Activated naive CD4-positive, alpha-beta T cell treated with anti-CD3 and anti-CD28 coated beads, Interleukin-2, amount 50 U/mL, for 16 hours (primary cell): Measurements from ENCODE around the gene SMARCC2.
"Not testable (repeated sequence)": the region's sequence is repeated elsewhere in the genome, so short reads cannot be mapped to it uniquely, and the experiment has no call there.

ENCODE experiments used
- DNase-seq: peaks from one replicate; pipeline ENCODE4 v3.0.0-alpha.2; 2020

The SMARCC2 gene

DNA sequence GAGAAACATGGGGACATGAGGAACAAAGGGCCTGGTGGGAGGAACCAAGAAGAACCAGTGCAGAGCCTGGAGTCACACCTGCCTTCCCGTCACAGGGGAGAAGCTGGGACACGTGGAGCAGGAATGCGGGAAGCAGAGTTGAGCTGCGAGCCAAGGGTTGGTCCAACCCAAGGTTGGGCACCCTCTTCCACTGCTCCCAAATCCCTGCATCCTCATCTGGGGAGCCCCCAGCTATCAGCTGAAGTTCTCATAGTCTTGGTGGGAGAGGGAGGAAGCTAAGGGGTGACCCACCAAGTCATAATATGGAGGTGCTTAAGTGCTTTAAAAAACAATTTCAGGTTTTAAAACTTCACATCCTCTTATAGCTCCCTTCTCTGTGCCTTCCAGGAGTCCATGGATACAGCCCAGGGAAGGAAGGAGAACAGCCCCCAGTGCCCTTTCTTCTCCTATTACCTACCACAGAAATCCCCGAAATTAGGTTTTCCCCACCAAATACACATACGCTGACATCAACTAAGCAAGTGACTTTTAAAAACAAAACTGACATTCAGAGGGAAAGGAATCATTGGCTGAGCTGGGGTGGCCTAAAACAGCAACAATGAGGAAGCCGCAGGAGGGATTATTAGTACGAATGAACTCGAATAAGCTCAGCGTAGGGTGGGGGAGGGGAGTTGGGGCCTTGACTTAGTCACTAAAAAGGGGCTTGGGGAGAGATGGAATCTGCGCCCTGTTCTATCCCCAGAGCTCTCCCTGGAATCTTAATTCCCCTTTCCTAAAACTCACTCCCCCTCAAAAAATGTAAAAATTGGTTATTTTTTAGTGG, 26.6 kb downstream of the SMARCC2 start:
- no peak for DNase-seq

DNA sequence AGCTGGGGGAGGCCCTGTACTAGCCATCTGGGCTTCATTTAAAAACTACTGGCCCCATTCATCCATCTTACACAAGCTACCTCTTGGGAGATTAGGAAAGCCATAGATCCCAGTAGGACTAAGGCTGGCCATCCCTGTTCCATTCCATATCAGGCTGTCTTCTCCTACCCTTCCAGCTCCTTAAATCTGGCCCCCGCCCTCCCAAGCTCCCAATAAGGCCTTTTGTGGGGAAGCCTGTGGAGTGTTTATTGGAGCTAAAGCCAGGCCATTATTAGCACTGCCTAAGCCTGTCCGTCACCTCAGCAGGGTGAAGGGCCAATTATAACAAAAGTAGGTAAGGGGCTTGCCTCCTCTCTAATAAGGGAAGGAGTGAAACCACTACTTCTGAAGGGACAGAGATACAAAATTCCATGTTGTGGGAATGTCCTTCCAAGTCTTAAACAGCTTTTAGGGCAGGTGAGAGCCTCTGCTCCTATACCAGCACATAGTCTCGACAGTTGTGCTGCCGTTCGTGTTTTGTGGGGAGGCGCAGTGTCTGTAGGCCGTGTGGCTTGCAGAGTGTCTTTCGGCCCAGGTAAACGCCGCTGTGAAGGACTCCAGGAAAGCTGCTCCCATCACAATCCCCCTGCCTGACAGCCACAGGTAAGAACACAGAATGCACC, 27.5 kb downstream of the SMARCC2 start:
- DNase-seq, result no peak

DNA sequence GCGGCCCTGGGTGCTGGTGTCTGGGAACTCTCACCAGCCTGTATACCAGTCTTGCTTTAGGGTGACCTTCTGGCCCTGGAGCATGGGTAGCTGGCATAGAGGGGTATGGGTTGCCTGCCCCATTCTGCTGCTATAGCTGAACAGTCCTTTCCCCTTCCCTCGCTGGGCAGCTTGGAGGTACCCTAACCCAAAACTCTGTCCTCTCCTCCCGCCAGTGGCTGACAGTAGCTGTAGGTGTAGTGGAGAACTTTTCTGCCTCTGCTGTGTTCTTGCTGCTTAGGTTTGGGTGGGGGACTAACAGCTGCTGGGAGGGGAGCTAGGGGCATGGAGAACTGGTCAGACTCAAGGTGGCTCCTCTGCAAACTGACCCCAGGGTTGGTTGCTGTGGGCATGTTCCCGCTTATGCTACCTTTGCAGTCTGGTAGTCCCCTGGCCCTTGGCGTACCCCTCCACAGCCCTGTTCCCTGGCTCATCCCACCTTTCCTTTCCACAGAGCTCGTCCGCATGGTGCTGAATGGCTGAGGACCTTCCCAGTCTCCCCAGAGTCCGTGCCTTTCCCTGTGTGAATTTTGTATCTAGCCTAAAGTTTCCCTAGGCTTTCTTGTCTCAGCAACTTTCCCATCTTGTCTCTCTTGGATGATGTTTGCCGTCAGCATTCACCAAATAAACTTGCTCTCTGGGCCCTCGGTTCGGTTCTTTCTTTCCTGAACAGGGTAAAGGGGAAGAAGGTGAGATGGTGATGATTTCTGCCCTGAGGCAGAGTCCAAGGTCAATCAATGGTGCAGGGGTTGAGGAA, 28.2 kb downstream of the SMARCC2 start:
- no peak for DNase-seq

DNA sequence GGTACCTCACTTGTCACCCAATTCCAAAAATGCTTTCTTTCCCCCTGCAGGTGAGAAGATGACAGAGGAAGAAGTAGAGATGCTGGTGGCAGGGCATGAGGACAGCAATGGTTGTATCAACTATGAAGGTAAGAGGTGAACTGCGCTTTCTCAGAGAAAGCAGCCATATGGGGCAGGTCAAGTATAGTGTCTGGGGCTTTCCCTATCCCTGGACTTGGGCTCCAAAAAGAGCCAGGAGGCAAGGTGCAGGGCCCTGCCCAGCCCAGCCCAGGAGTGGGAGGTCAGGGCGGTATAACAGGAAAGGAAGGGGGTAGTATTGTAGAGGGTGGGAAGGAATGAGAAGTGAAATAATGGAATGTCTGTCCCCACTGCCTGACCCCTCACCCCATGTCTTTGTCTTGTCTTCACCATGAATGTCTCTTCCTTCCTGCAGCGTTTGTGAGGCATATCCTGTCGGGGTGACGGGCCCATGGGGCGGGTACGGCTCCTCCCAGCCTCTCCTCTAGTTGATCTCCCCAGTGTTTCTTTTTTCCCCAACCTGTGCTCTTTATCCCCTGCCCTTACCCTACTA, 29.0 kb downstream of the SMARCC2 start:
- DNase-seq, result peak; percentile 51

DNA sequence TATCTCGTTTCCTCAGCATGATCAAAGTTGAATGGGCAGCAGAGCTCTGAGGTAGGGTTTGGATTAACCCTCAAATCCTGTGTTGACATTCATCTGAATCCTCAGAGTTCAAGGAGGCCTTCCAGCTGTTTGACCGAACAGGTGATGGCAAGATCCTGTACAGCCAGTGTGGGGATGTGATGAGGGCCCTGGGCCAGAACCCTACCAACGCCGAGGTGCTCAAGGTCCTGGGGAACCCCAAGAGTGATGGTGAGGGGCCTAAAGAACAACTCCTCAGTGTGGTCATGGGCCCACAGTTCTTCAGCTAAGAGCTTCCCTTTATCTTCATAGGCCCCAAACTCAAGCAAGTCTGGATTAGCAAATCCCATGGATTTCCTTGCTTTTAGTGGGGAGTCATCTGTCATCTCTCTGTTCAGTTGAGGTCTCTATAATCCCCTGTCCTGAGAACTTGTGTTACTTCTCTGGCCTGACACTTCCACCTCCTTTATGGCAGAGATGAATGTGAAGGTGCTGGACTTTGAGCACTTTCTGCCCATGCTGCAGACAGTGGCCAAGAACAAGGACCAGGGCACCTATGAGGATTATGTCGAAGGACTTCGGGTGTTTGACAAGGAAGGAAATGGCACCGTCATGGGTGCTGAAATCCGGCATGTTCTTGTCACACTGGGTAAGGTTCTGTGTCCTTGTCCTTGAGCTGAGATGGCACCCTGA, 29.6 kb downstream of the SMARCC2 start:
- no peak for DNase-seq

DNA sequence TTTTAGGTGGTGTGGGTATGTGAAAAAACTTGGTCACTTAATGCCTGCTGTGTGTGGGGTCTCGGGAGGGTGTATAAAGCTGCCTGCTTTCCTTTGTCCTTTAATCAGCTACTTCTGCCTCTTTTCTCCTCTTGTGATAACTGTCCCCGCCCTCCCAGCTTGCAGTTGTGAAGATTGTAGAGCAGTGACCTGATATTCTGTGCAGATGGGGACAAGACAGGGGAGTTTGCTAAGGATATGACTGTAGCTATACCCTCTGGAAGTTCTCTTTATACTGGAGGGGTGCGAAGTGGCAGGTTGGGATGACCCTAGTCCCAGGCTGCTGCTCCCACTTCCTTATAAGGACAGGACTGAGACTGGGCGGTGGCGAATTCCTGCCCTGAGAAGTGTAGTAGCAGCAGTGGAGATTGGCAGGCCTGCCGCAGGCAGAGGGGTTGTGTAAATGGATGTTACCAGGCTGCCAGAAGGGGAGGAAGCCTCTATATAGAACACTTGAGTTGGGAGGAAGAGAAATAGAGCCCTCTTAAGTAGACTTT, 30.3 kb downstream of the SMARCC2 start:
- no peak for DNase-seq

DNA sequence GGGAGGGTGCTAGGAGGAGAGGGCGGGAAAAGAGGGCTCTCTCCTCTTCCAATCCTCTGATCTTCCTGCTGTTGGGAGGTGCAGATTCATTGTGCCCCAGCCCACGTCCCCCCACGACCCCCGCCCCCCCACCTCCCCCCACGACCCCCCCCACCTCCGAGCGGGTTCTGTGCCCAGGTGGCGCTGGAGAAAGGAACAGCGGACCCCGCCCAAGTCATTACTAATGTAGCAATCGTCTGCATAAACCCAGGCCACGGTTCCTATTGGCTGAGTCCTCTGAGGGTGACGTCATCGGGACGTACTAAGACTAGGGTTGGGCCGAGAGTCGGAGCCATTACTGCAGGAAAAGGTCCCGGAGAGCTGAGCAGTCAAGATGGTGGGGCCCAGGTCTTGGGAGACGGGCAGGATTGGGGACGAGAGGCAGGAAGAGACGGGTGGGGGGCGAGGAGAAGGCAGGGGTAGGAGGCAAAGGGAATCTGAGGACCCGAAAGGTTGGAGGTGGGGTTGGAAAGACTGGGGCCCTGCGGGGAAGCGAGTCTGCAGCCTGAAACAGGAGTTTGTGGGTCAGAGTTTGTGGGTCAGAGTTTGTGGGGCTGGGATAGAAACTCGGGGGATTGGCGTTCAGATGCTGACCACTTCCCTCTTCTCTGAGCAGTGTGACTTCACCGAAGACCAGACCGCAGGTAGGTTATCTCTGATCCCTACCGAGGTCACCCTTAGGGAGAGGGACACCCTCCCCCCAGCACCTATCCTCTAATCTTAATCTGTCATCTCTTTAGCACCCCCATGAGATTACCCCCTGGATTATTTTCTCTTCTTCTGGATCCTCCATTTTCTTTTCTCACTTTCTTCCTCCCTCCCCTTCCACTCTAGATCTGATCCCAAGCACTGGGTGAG, 31.0 kb downstream of the SMARCC2 start, which contains the start of gene MYL6:
MYL6 (plus strand) TSS at position 331 of the 897 bp plus-strand sequence; CDS start at position 374, 43 bp downstream.
- DNase-seq, result peak; percentile 87

DNA sequence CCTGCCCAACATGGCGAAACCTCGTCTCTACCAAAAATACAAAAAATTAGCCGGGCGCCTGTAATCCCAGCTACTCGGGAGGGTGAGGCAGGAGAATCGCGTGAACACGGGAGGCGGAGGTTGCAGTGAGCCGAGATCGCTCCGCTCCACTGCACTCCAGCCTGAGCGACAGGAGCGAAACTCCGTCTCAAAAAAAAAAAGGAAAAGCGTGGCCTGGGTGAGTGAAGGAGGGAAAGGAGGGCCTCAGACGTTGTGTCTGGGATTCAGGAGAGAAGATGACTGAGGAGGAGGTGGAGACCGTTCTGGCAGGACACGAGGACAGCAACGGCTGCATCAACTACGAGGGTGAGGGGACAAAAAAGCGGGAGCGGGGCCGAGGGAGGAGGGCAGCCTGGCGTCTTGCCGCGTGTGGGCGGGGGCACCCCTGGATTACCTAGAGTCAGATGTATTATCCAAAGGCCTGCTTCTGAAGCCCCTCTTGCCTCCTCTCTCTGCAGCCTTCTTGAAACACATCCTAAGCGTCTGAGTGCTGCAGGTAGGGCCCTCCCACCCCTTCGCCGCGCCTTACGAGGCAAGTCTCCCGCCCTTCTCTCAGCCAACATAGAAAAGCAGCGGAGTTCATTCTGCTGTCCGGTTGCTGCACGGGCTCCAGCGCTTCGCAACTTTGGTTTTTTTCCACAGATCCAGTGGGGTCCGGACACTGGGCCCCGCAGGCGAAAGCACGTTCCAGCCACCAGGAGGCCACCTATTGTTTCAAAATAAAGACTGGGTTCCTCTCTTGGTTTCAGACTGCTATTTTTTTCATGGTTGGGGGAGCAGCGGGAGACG, 31.9 kb downstream of the SMARCC2 start:
- peak; percentile 56 for DNase-seq

DNA sequence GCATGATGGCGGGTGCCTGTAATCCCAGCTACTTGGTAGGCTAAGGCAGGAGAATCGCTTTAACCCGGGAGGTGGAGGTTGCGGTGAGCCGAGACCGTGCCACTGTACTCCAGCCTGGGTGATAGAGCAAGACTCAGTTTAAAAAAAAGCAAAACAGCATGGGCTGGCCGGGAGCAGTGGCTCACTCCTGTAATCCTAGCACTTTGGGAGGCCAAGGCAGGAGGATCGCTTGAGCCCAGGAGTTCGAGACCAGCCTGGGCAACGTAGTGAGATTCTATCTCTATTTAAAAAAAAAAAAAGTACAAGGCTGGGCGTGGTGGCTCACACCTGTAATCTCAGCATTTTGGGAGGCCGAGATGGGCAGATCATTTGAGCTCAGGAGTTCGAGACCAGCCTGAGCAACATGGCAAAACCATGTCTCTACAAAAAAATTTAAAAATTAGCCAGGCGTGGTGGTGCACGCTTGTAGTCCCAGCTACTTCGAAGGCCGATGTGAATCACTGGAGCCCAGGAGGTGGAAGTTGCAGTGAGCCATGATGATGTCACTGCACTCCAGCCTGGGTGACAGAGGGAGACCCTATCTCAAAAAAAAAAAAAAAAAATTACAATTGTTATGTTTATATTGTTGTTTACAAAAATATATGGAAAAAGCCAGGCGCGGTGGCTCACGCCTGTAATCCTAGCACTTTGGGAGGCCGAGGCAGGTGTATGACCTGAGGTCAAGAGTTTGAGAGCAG, 32.7 kb downstream of the SMARCC2 start:
- not testable (repeated sequence) for DNase-seq

DNA sequence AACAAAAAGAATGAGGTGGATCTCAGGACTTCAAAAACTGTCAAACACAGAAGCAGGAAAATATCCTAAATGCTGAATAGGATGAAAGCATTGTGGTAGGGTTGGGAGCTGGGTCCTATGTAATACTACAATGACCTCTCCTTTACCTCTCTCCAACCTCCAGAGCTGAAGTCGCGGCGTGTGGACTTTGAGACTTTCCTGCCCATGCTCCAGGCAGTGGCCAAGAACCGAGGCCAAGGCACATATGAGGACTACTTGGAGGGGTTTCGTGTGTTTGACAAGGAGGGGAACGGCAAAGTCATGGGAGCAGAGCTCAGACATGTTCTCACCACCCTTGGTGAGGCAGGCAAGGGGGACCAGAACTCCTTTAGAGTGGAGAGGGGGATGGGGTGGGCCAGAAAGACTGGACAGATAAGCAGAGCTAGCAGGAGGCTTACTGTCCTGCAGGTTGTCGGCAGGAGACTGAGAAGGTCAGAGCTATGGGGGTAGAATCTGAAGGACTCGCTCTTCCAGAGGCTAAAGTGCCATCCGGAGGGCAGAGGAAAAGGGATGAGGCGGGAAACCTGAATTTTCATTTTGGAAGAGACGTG, 33.9 kb downstream of the SMARCC2 start:
- DNase-seq, result no peak

DNA sequence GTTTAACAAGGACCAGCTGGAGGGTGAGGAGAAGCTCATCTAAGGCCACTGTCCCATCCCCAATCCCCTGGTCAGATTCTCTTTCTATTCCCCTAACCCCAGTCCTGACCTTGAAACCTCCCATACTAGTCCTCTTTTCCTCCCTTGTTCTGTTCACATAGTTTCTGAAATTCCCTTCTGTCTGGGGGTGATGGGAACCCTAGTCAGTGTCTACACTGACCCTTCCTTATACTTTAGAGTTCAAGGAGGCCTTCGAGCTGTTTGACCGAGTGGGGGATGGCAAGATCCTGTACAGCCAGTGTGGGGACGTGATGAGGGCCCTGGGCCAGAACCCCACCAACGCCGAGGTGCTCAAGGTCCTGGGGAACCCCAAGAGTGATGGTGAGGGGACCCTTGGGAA, 34.5 kb downstream of the SMARCC2 start:
- no peak for DNase-seq

DNA sequence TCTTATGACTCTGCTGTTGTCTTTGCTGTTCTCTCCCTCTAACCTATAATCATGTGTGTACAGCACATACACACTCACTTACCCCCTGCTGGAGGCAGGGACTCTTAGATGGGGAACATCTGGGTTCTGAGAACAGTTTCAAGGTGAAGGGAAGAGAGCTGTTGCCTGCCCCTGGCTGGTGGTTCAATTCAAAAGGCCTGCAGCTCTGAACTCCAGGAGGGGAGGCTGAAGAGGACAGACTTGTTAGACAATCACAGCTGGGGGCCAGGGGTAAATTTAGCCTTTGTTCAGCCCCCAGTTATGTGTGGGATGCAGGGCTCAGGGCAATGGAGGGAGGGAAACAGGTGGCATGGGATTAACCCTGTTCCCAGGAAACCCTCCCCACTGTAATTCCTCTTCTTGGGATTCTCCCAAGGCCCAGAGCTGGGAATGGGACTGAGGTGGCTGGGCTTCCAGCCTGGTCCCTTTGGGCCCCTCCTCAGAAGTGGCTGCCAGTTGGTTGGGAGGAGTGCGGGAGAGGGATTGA, 35.0 kb downstream of the SMARCC2 start:
- DNase-seq, result no peak

DNA sequence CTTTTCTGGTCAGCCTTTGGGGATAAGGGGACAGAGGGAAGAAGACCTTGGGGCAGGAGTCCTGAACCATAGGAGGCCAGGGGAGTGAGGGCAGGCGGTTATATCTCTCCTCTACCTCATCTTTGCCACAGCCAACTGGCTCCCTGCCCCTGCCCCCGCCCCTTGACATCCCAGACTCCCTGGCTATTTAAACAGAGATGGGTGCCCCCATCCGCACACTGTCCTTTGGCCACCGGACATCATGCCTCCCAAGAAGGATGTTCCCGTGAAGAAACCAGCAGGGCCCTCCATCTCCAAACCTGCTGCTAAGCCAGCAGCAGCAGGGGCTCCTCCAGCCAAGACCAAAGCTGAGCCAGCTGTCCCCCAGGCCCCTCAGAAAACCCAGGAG, 35.6 kb downstream of the SMARCC2 start:
- no peak for DNase-seq

DNA sequence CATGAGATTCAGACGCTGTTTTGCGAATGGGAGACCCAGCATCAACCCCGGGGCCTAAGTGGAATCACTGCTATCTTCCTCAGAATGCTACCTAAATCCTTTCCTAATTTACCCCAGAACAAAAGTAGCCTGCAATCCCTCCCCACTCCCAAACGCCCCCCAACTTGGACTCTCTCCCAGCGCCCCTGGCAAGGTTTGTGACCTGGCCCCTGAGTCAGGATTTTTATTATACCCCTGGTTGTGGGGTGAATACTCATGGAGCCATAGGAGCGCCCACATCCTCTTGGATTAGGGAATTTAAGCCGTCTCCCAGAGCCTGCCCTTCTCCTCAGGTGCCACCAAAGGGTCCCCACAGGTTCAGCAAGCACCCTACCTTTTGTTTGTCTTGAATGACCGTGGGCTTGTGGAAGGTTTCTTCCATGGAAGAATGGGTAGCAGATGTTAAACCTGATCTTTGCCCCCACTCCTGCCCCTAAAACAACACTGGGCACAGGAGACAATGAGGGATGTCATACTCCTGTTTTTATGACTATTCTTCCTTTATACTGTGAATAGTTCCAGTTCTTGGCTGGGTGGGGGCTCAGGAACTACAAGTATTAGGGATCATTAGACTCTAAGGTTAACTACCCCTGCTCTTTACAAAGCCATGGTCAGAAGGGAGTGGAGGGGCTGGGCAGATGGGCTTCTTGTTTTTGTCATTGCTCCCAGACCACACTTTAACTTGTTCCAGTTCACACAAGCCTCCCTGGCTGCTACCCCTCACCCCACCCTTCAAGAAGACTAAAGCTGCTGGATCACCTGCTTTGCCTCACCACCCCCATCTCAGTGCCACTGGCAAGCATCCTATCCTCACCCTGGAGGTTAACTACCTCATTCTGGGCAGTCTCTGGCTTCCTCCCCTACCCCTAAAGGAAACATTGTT, 36.3 kb downstream of the SMARCC2 start:
- no peak for DNase-seq

DNA sequence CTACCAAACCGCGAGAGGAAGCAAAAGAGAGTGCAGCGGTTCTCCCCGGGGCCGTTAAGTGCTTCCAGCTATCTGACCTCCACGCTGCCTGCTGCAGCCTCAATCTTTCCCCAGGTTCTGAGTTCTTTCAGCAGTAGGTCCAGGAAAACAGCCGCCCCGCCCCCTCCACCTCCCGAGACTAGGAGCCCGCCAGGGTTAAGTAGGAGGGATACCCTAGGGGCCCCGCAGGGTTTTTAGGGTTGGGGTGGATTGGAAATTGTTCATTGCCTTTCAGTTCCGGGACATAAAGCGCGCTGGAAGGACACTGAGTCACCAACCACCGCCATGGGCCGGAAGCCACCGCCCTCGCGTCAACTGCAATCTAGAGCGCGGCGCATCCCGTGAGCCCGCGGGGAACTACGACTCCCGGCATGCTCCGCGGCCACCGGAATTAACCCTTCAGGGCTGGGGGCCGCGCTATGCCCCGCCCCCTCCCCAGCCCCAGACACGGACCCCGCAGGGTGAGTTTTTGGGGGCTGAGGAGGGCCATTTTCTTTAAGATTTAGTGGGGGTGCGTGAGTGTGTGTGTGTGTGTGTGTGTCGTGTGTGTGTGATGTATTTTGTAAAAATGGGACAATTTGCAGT, 37.0 kb downstream of the SMARCC2 start, which contains the start of gene MYL6B:
MYL6B (plus strand) TSS at position 456 of the 624 bp plus-strand sequence. CDS start 1,332 bp downstream, outside the sequence.
- DNase-seq, result peak; percentile 96

DNA sequence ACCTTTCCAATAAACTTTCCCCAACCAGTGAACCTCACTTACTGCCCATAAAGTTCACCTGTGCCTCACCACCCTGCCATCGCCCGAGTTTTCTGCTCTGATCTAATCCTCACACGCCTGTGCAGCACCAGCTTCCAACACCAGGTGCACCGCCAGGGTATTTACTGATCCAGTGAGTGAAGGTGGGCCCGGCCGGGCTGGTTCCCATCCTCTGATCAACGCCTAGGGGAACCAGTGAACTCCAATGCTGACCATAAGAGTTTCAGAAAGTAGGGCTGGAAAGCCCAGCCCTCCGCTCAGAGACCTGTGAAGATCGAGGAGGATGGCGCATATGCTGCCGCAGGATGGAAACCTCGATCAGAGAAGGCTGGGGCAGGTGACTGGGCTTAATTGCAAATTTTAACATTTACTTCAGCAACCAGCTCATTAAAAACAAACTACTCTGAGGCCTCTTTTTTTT, 37.6 kb downstream of the SMARCC2 start:
- DNase-seq, result peak; percentile 78

DNA sequence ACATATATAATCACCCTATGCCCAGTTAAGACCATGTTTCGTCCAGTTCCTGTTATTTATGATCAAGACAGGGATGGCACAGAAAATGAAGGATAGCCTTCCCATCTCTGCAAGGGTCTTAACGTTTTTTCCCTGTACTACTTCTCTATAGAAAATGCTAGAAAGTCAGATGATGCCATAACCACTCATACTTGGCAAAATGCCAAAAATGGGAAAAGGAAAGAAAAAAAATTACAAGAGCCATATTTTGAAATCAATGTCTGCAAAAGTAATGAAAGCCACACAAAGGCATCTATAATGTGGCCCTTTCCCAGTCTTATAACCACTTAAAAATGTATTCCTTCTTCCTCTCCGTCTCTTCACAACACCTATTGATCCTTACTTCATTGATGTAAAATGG, 38.7 kb downstream of the SMARCC2 start:
- DNase-seq, result no peak
